NCI-H1092 treated with DMSO at 0.1 percent for 48 hours (cell line): ENCODE measurements around the gene PTPRN2.

Experiments
- DNase-seq: peaks from one replicate; lab custom pipeline; 2025; lab: John Stamatoyannopoulos, UW

PTPRN2 gene

GRCh38 chr7:157884461-157885062, 703.1 kb downstream of the PTPRN2 start:
- DNase-seq: no peak

- DNase-seq: no peak
Observed at GRCh38 chr7:157881048-157881771, 706.4 kb downstream of the PTPRN2 start.

GRCh38 chr7:157879391-157879790, 708.2 kb downstream of the PTPRN2 start:
- DNase-seq: no peak

- DNase-seq: no peak
Observed at GRCh38 chr7:157877298-157878090, 710.1 kb downstream of the PTPRN2 start.

GRCh38 chr7:157876469-157877285, 710.9 kb downstream of the PTPRN2 start:
- no peak for DNase-seq

GRCh38 chr7:157875230-157876179, 712.1 kb downstream of the PTPRN2 start:
- peak; percentile 16 for DNase-seq

GRCh38 chr7:157874870-157875229, 712.8 kb downstream of the PTPRN2 start:
- DNase-seq: no peak

GRCh38 chr7:157874208-157874816, 713.3 kb downstream of the PTPRN2 start:
- DNase-seq: no peak

GRCh38 chr7:157873664-157874063, 714.0 kb downstream of the PTPRN2 start:
- DNase-seq: no peak

- DNase-seq: no peak
Observed at GRCh38 chr7:157873181-157873580, 714.4 kb downstream of the PTPRN2 start.

- no peak for DNase-seq
Observed at GRCh38 chr7:157872447-157872846, 715.2 kb downstream of the PTPRN2 start.

- no peak for DNase-seq
Observed at GRCh38 chr7:157871681-157872080, 715.9 kb downstream of the PTPRN2 start.

- DNase-seq: no peak
Observed at GRCh38 chr7:157870644-157871290, 716.9 kb downstream of the PTPRN2 start.

GRCh38 chr7:157869793-157870192, 717.8 kb downstream of the PTPRN2 start:
- no peak for DNase-seq

- no peak for DNase-seq
Observed at GRCh38 chr7:157867685-157868305, 719.8 kb downstream of the PTPRN2 start.

GRCh38 chr7:157866336-157866924, 721.2 kb downstream of the PTPRN2 start:
- no peak for DNase-seq

GRCh38 chr7:157865351-157866165, 722.1 kb downstream of the PTPRN2 start:
- DNase-seq: no peak

- no peak for DNase-seq
Observed at GRCh38 chr7:157864911-157865310, 722.7 kb downstream of the PTPRN2 start.
